Mucosa of gallbladder (tissue), 1 donor: ENCODE measurements around the gene GNG7. TPM values are rescaled to one million over a fixed set of nuclear protein-coding genes. Genes with fewer than 3 reads are reported as not detected.
"Not testable (repeated sequence)": the region's sequence is repeated elsewhere in the genome, so short reads cannot be mapped to it uniquely, and the experiment has no call there.

Experiments
- DNase-seq: peaks from one replicate; pipeline ENCODE4 v3.0.0-alpha.2; 2020; ENCODE audit warnings: low spot score
- total RNA-seq: library from RNA; stranded (reverse); gene quantifications from one replicate; pipeline ENCODE4 v1.2.1, GENCODE V29; 2021
- donor health status: DM: no; HTN: no; CAD: no.

Gene GNG7
- total RNA-seq, 1 donor from 2014 or later = 12.4 TPM

DNA sequence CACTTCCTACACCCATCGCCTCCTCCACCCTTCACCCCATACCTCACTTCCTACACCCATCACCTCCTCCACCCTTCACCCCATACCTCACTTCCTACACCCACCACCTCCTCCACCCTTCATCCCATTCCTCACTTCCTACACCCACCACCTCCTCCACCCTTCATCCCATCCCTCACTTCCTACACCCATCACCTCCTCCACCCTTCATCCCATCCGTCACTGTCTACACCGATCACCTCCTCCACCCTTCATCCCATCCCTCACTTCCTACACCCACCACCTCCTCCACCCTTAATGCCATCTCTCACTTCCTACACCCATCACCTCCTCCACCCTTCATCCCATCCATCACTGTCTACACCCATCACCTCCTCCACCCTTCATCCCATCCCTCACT lies 10.7 kb upstream of the GNG7 start:
- not testable (repeated sequence) for DNase-seq

- no peak for DNase-seq
These were observed 9.3 kb upstream of the GNG7 start for GRCh38 chr19:2711875-2712205.

- no peak for DNase-seq
These were observed 8.8 kb upstream of the GNG7 start for GRCh38 chr19:2711172-2711874.

DNA sequence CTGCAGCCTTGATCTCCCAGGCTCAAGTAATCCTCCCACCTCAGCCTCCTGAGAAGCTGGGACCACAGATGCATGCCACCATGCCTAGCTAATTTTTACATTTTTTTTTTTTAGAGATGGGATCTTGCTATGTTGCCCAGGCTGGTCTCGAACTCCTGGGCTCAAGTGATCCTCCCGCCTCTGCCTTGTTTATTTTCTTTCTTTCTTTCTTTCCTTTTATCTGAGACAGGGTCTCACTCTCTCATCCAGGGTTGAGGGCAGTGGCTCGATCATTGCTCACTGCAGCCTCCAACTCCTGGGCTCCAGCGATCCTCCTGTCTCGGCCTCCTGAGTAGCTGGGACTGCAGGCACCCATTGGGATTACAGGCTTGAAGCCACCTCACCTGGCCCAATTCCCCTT lies 3.8 kb upstream of the GNG7 start:
- DNase-seq = no peak

DNA sequence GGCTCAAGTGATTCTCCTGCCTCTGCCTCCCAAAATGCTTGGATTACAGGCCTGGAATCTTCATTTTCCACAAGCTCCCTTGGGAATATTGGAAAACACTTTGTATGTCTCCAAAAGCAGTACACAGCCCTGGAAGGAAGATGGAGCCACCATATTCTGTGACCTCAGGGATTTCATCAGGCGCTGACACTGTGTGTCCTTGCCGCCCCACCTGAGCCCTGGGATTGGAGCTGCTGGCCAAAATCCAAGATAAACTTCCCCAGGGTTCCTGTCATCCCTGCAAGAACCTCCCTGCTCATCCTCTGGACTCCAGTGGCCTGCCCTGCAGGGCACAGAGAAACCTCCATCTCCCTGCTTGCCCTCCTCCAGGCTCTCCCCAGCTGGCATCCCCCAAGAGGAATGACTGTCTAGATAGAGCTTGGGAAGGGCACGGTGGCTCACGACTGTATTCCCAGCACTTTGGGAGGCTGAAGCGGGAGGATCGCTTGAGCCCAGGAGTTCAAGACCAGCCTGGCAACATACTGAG lies 1.3 kb upstream of the GNG7 start:
- DNase-seq = no peak

DNA sequence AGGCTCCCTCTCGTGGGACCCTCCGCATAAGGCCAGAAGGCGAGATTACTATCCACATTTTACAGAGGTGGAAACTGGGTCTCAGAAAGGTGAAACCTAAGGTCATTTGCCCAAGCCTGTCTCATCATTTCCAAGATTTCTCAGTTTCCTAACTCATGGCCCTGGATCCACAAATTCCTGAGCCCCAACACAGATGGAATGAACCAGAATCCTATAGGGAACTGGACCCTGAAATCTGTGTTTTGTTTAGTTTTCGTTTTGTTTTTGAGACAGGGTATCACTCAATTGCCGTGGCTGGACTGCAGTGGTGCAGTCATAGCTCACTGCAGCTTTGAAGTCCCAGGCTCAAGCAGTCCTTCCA lies 563 bp upstream of the GNG7 start:
- no peak for DNase-seq

- no peak for DNase-seq
These were observed 929 bp downstream of the GNG7 start for GRCh38 chr19:2701361-2702169.

- DNase-seq = no peak
These were observed 1.7 kb downstream of the GNG7 start for GRCh38 chr19:2700660-2701360.

GRCh38 chr19:2699413-2700140 lies 2.9 kb downstream of the GNG7 start:
- no peak for DNase-seq

- no peak for DNase-seq
These were observed 8.3 kb downstream of the GNG7 start for GRCh38 chr19:2694196-2694595.

- no peak for DNase-seq
These were observed 8.9 kb downstream of the GNG7 start for GRCh38 chr19:2693492-2694160.

DNA sequence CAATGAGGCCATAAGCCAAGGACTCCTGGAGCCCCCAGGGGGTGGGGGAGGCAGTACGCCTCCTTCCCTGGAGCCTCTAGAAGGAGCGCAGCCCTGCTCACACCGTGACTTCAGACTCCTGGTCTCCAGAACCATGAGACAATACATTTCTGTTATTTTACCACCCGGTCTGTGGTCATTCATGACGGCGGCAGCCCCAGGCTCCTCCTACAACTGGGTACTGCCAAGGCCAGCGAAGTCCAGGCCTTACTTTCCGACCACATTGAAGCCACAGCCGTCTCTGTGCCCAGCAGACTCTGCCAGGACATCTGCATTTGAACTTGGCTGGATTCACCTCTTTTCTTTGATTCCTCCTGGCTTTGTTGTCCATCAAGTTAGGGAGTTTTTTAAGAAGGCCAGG lies 10.5 kb downstream of the GNG7 start:
- no peak for DNase-seq

DNA sequence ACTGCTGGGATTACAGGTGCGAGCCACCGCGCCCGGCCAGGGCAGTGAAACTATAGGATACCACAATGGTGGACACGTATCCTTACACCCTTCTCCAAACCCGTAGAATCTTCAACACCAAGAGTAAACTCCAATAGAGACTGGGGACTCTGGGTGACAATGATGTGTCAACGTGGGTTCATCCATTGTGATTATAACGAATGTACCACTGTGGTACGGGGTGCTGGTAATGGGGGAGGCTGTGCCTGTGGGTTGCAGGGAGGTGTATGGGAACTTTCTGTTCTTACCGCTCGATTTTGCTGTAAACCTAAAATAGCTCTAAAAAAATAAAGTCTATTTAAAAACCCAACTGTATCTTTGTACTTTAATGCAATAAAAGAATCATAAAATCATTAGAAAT lies 11.6 kb downstream of the GNG7 start:
- no peak for DNase-seq

DNA sequence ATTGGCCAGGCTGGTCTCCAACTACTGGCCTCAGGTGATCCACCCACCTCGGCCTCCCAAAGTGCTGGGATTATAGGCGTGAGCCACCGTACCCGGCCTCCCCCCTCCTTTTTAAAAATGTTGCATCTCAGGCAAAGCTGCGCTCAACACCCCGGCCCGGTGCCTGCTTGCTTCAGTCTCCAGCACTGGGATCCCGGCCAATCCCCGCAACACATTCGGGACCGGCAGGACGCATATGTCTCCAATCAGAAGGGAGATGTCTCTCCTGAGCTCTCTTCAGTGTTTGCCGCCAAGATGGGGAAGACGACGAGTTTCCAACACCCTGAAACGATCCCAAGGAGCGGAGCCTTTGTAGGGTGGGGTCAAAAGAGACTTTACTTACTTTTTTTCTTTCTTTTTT lies 16.1 kb downstream of the GNG7 start:
- DNase-seq = no peak

- no peak for DNase-seq
These were observed 17.2 kb downstream of the GNG7 start for GRCh38 chr19:2685204-2685704.

DNA sequence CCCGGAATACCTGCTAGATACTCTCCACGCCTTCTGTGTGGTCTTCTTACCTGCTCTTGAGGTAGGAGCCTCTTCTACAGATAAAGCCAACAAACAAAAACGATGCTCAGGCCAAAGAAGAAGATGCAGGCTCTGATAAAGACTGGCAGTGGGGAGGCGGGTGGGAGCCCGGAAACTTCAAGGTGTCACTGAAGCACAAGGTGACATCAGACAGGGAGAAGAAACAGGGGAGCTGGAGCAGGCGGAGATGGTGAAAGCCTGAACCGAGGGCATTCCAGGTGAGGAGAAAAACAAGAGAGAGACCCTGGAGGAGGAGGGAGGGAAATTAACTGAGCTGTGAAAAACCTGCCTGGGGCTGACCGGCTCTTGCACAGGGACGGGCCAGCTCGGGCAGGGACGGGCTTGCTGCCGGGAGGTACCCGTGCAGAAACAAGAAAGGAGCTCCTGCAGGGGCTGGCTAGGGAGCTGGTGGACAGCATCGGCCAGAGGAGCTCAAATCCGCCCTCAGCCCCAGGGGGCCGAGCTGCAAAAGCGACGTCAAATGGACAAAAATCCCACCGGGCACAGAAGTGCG lies 19.0 kb downstream of the GNG7 start:
- DNase-seq = no peak

DNA sequence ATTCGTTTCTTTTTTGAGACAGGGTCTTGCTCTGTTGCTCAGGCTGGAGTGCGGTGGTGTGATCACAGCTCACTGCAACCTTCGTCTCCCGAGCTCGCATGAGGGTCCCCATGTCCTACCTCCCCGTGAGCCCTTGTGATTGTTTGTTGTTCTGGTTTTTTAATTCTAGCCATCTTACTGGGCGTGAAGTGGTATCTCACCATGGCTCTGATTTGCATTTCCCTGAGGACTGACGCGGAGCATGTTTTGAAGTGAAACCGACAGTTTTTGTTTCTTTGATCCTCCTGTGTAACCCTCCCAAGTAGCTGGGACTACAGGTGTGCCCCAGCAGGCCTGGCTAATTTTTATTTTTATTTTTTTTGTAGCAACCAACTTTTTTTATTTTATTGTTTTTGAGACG lies 21.7 kb downstream of the GNG7 start:
- no peak for DNase-seq

GRCh38 chr19:2679439-2679838 lies 23.1 kb downstream of the GNG7 start:
- no peak for DNase-seq

- DNase-seq = not testable (repeated sequence)
These were observed 23.5 kb downstream of the GNG7 start for GRCh38 chr19:2678948-2679347.

DNA sequence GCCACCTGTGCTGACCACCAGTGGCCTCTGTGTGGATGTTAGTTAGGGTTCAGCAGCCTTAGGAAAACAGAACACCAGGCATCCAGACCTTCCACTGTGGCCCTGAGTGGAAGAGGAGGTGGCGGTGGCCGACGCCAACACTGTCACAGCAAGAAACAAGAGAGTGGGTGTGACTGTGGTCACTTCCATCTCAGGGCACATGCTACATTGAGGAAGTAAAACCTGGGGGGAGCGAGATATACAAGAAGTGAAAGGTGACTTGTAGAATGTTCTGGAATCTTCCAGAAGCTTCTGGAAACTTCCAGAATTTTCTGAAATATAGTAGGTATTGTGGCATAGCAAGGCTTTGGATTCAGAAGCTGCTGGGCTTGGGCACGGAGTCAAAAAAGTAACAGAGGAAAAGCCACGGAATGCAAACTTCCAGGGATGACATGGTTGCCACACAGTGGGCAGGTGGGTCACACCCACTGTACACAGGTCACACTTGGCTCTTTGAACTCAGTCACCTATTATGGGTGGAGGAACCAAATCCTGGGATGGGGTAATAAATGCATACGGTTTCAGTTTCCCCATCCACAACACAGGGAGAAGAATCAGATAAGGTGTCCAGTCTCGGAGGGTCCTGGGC lies 24.3 kb downstream of the GNG7 start:
- DNase-seq = no peak
